Loucy (cell line): ENCODE results near the gene OR5AU1.

ENCODE experiments used
- H2AFZ ChIP-seq: fragments of 200-600 bp; sonication (generic); 2 replicates; pipeline ENCODE4 v1.6.0; 2016; ENCODE audit warnings: antibody characterized with exemption, mild to moderate bottlenecking, low read length, moderate library complexity
- H3F3A ChIP-seq: fragments of 200-600 bp; 2 replicates; pipeline ENCODE4 v1.6.0; 2016; ENCODE audit warnings: antibody characterized with exemption, low read depth, mild to moderate bottlenecking
- H3K27me3 ChIP-seq: fragments of 200-600 bp; sonication (generic); 2 replicates; pipeline ENCODE4 v1.6.1; 2014; ENCODE audit warnings: low read length, mild to moderate bottlenecking; ENCODE audit not compliant: insufficient read depth, poor library complexity, severe bottlenecking
- H3K36me3 ChIP-seq: fragments of 200-600 bp; sonication (generic); 2 replicates; pipeline ENCODE4 v1.6.1; 2016; ENCODE audit warnings: low read length; ENCODE audit not compliant: insufficient read depth
- H3K4me1 ChIP-seq: fragments of 200-600 bp; sonication (generic); 2 replicates; pipeline ENCODE4 v1.5.1; 2014; ENCODE audit warnings: low read length, mild to moderate bottlenecking; ENCODE audit not compliant: insufficient read depth, poor library complexity, severe bottlenecking
- H3K4me2 ChIP-seq: fragments of 200-600 bp; sonication (generic); 2 replicates; pipeline ENCODE4 v1.6.0; 2014; ENCODE audit warnings: antibody characterized with exemption, low read length, low read depth, mild to moderate bottlenecking; ENCODE audit not compliant: poor library complexity, severe bottlenecking
- H3K4me3 ChIP-seq: fragments of 200-600 bp; sonication (generic); 2 replicates; pipeline ENCODE4 v1.5.1; 2014; ENCODE audit warnings: low read length, mild to moderate bottlenecking, mixed read lengths; ENCODE audit not compliant: poor library complexity, severe bottlenecking
- H3K79me2 ChIP-seq: fragments of 200-600 bp; sonication (generic); 2 replicates; pipeline ENCODE4 v1.6.1; 2014; ENCODE audit warnings: low read length; ENCODE audit not compliant: insufficient read depth
- H3K9ac ChIP-seq: fragments of 200-600 bp; sonication (generic); 2 replicates; pipeline ENCODE4 v1.6.0; 2014; ENCODE audit warnings: mild to moderate bottlenecking, low read depth, low read length, moderate library complexity; ENCODE audit not compliant: poor library complexity, severe bottlenecking
- H3K9me2 ChIP-seq: fragments of 200-600 bp; sonication (generic); replicated peaks from 2 replicates; pipeline ENCODE4 v1.6.1; 2016; ENCODE audit warnings: low read depth, low read length, mixed read lengths
- H3K9me3 ChIP-seq: fragments of 200-600 bp; sonication (generic); 2 replicates; pipeline ENCODE4 v1.6.1; 2014; ENCODE audit warnings: mild to moderate bottlenecking, antibody characterized with exemption, low read length, low read depth; ENCODE audit not compliant: insufficient read depth
- H4K20me1 ChIP-seq: fragments of 200-600 bp; sonication (generic); 2 replicates; pipeline ENCODE4 v1.6.0; 2014; ENCODE audit warnings: antibody characterized with exemption, low read length, mild to moderate bottlenecking; ENCODE audit not compliant: insufficient read depth, poor library complexity, severe bottlenecking
- CTCF ChIP-seq: fragments of 200-600 bp; sonication (generic); conservative IDR thresholded peaks from 2 replicates; pipeline ENCODE4 v1.5.1; 2014; ENCODE audit warnings: mild to moderate bottlenecking, antibody characterized with exemption, low read length
- EZH2phosphoT487 ChIP-seq: fragments of 200-600 bp; IDR thresholded peaks from 2 replicates; pipeline ENCODE4 v1.6.1; 2018; ENCODE audit warnings: antibody characterized with exemption, mild to moderate bottlenecking, moderate library complexity, borderline replicate concordance

OR5AU1 gene

GRCh38 chr14:21136024-21136423, 19.8 kb downstream of the OR5AU1 start:
- H3K4me1 ChIP-seq: no peaks in the 10 kb centered on the region
- TF ChIP-seq EZH2phosphoT487 (no peak), CTCF (peak; percentile 81)
- no peaks in the 10 kb centered on the region for H3K9me3 ChIP-seq
- H2AFZ ChIP-seq: no peak overlapping the region
- H3F3A ChIP-seq: no peaks in the 10 kb centered on the region
- no peaks in the 10 kb centered on the region for H3K9me2 ChIP-seq
- no peaks in the 10 kb centered on the region for H4K20me1 ChIP-seq
- H3K4me2 ChIP-seq: no peak overlapping the region
- no peaks in the 10 kb centered on the region for H3K79me2 ChIP-seq
- no peaks in the 10 kb centered on the region for H3K27me3 ChIP-seq
- no peaks in the 10 kb centered on the region for H3K36me3 ChIP-seq
- no peak overlapping the region for H3K9ac ChIP-seq
- H3K4me3 ChIP-seq: no peak overlapping the region

GRCh38 chr14:21133901-21134300, 22.0 kb downstream of the OR5AU1 start:
- no peaks in the 10 kb centered on the region for H4K20me1 ChIP-seq
- no peaks in the 10 kb centered on the region for H3K27me3 ChIP-seq
- H3K79me2 ChIP-seq: no peaks in the 10 kb centered on the region
- no peak overlapping the region for H3K9ac ChIP-seq
- no peaks in the 10 kb centered on the region for H3K9me3 ChIP-seq
- no peaks in the 10 kb centered on the region for H3K4me1 ChIP-seq
- no peaks in the 10 kb centered on the region for H3F3A ChIP-seq
- H3K9me2 ChIP-seq: no peaks in the 10 kb centered on the region
- TF ChIP-seq CTCF: no peak
- no peak for TF ChIP-seq EZH2phosphoT487
- no peaks in the 10 kb centered on the region for H3K36me3 ChIP-seq
- H3K4me3 ChIP-seq: no peak overlapping the region
- no peak overlapping the region for H2AFZ ChIP-seq
- H3K4me2 ChIP-seq: no peak overlapping the region

- Histone ChIP-seq H3K9me2 (no peaks in the 10 kb centered on the region), H3K4me3 (no peak overlapping the region), H3K79me2 (no peaks in the 10 kb centered on the region), H3K4me1 (no peaks in the 10 kb centered on the region), H3K9me3 (no peaks in the 10 kb centered on the region), H3K27me3 (no peaks in the 10 kb centered on the region), H3K4me2 (no peak overlapping the region), H3K36me3 (no peaks in the 10 kb centered on the region), H4K20me1 (no peaks in the 10 kb centered on the region), H2AFZ (no peak overlapping the region), H3F3A (no peaks in the 10 kb centered on the region), H3K9ac (no peak overlapping the region)
- no peak for TF ChIP-seq CTCF
- no peak for TF ChIP-seq EZH2phosphoT487
These were observed 32.4 kb downstream of the OR5AU1 start for GRCh38 chr14:21123429-21123828.
